Measurements from ENCODE around the gene DNAJC30.
A peak's percentile ranks its signal among the peaks of the same experiment; 100 is the strongest.
"Not testable (repeated sequence)": the region's sequence is repeated elsewhere in the genome, so short reads cannot be mapped to it uniquely, and the experiment has no call there.

The DNAJC30 gene

GRCh38 chr7:73681031-73681430 lies 2.2 kb downstream of the DNAJC30 start:
- DNase-seq (ENCODE audit: low read depth), result no peak

GRCh38 chr7:73680501-73680900 lies 2.8 kb downstream of the DNAJC30 start:
- DNase-seq (ENCODE audit: low read depth), result no peak

- DNase-seq (ENCODE audit: low read depth), result no peak
Observed at GRCh38 chr7:73679709-73680108, 3.5 kb downstream of the DNAJC30 start.

- DNase-seq (ENCODE audit: low read depth), result no peak
Observed at GRCh38 chr7:73678862-73679261, 4.4 kb downstream of the DNAJC30 start.

GRCh38 chr7:73676062-73676461 lies 7.2 kb downstream of the DNAJC30 start:
- not testable (repeated sequence) for DNase-seq (ENCODE audit: low read depth)

GRCh38 chr7:73674468-73675124 lies 8.7 kb downstream of the DNAJC30 start:
- DNase-seq (ENCODE audit: low read depth), result no peak

- no peak for DNase-seq (ENCODE audit: low read depth)
Observed at GRCh38 chr7:73671857-73672445, 11.3 kb downstream of the DNAJC30 start.

GRCh38 chr7:73671322-73671661 lies 12.0 kb downstream of the DNAJC30 start:
- DNase-seq (ENCODE audit: low read depth), result no peak

GRCh38 chr7:73669858-73670385 lies 13.3 kb downstream of the DNAJC30 start:
- DNase-seq (ENCODE audit: low read depth), result no peak

GRCh38 chr7:73669288-73669701 lies 14.0 kb downstream of the DNAJC30 start:
- DNase-seq (ENCODE audit: low read depth), result no peak

GRCh38 chr7:73668886-73669230 lies 14.4 kb downstream of the DNAJC30 start:
- DNase-seq (ENCODE audit: low read depth), result no peak

- DNase-seq (ENCODE audit: low read depth), result no peak
Observed at GRCh38 chr7:73668103-73668885, 15.0 kb downstream of the DNAJC30 start.

GRCh38 chr7:73667344-73668102 lies 15.7 kb downstream of the DNAJC30 start, which contains the start of gene VPS37D:
Gene VPS37D, plus strand, starts transcription at chr7:73667831. Its CDS starts 128 bp downstream, at chr7:73667959.
- peak; percentile 84 for DNase-seq (ENCODE audit: low read depth)

- no peak for DNase-seq (ENCODE audit: low read depth)
Observed at GRCh38 chr7:73663033-73663432, 20.2 kb downstream of the DNAJC30 start.

GRCh38 chr7:73660594-73660993 lies 22.7 kb downstream of the DNAJC30 start:
- DNase-seq (ENCODE audit: low read depth), result not testable (repeated sequence)

GRCh38 chr7:73659983-73660382 lies 23.3 kb downstream of the DNAJC30 start:
- DNase-seq (ENCODE audit: low read depth), result no peak

GRCh38 chr7:73655309-73655708 lies 27.9 kb downstream of the DNAJC30 start:
- not testable (repeated sequence) for DNase-seq (ENCODE audit: low read depth)

GRCh38 chr7:73652541-73652949 lies 30.7 kb downstream of the DNAJC30 start:
- no peak for DNase-seq (ENCODE audit: low read depth)

GRCh38 chr7:73650524-73650923 lies 32.7 kb downstream of the DNAJC30 start:
- DNase-seq (ENCODE audit: low read depth), result no peak

GRCh38 chr7:73649576-73649975 lies 33.7 kb downstream of the DNAJC30 start:
- no peak for DNase-seq (ENCODE audit: low read depth)

- DNase-seq (ENCODE audit: low read depth), result no peak
Observed at GRCh38 chr7:73648593-73649332, 34.5 kb downstream of the DNAJC30 start.
